Naive thymus-derived CD8-positive, alpha-beta T cell (primary cell): ENCODE results near the gene FAM25G. TPM values are rescaled to one million over a fixed set of nuclear protein-coding genes. Genes with fewer than 3 reads are reported as not detected.
"Not testable (repeated sequence)": the region's sequence is repeated elsewhere in the genome, so short reads cannot be mapped to it uniquely, and the experiment has no call there.

Experiments used
- ATAC-seq, 2 donors: fragments of 150-1000 bp; cut with Tn5 transposase in 1 of 2; sonication (Bioruptor Pico), chemical (Tn5 transposase) in 1 of 2; 1 replicate in 1 of 2; 2 replicates in 1 of 2; pipeline ENCODE4 v1.10.0; 2021; ENCODE audit warnings: mild to moderate bottlenecking in 2 of 2, moderate library complexity in 2 of 2
- POLR2A ChIA-PET: fragments of 350-600 bp; sonication (Branson Sonifier 250); formaldehyde crosslinking; loops from one replicate; lab custom pipeline; 2021; ENCODE audit warnings: antibody characterized with exemption; lab: Charles Lee
- DNase-seq, 10 donors: peaks; one replicate each; pipeline versions ENCODE4 v3.0.0 to v3.0.0-alpha.2; 2020 to 2022
- H3K27ac Mint-ChIP-seq, 10 donors: one replicate each; pipeline ENCODE4 v1.8.0; 2020 to 2022; ENCODE audit warnings: mild to moderate bottlenecking in 10 of 10, mixed read lengths in 10 of 10, moderate library complexity in 4 of 10, inconsistent platforms in 1 of 10
- H3K27me3 Mint-ChIP-seq, 5 donors: one replicate each; pipeline ENCODE4 v1.8.0; 2021 to 2022; ENCODE audit warnings: mixed read lengths in 5 of 5
- H3K36me3 Mint-ChIP-seq, 3 donors: one replicate each; pipeline ENCODE4 v1.8.0; 2020 to 2022; ENCODE audit warnings: mixed read lengths in 3 of 3, mild to moderate bottlenecking in 2 of 3, inconsistent platforms in 1 of 3
- H3K4me1 Mint-ChIP-seq, 4 donors: one replicate each; pipeline ENCODE4 v1.8.0; 2021 to 2022; ENCODE audit warnings: mixed read lengths in 4 of 4
- H3K4me3 Mint-ChIP-seq, 10 donors: one replicate each; pipeline ENCODE4 v1.8.0; 2020 to 2022; ENCODE audit warnings: mild to moderate bottlenecking in 10 of 10, mixed read lengths in 10 of 10, moderate library complexity in 6 of 10, inconsistent platforms in 1 of 10
- H3K9me3 Mint-ChIP-seq, 9 donors: one replicate each; pipeline ENCODE4 v1.8.0; 2020 to 2022; ENCODE audit warnings: mixed read lengths in 9 of 9, mild to moderate bottlenecking in 3 of 9, inconsistent platforms in 1 of 9, moderate library complexity in 1 of 9
- polyA plus RNA-seq, 3 donors: library from polyadenylated mRNA; unstranded; fragments of 300-500 nt; fragmentation: Illumina TruSeq; gene quantifications; one replicate each; pipeline ENCODE4 v1.2.3, GENCODE V29; 2021
- total RNA-seq, 8 experiments: library from RNA in 2 of 8; stranded (reverse) in 2 of 8; gene quantifications; one replicate each; pipeline ENCODE4 v1.2.3 and lab custom pipeline; 2021 to 2026

Gene FAM25G
- total and polyA plus RNA-seq, 5 experiments from 2014 or later: not detected

GRCh38 chr10:47477078-47477477 lies 14.4 kb downstream of the FAM25G start:
- ATAC-seq, H3K36me3 Mint-ChIP-seq, DNase-seq, H3K27me3 Mint-ChIP-seq, H3K4me1 Mint-ChIP-seq, H3K9me3 Mint-ChIP-seq, H3K27ac Mint-ChIP-seq, H3K4me3 Mint-ChIP-seq, POLR2A ChIA-PET: not testable (repeated sequence)

- H3K9me3 Mint-ChIP-seq, ATAC-seq, H3K4me1 Mint-ChIP-seq, H3K4me3 Mint-ChIP-seq, DNase-seq, H3K36me3 Mint-ChIP-seq, H3K27me3 Mint-ChIP-seq, POLR2A ChIA-PET, H3K27ac Mint-ChIP-seq: not testable (repeated sequence)
Observed at GRCh38 chr10:47475101-47475500, 16.4 kb downstream of the FAM25G start.

GRCh38 chr10:47473516-47473915 lies 18.0 kb downstream of the FAM25G start:
- POLR2A ChIA-PET, H3K4me1 Mint-ChIP-seq, ATAC-seq, H3K4me3 Mint-ChIP-seq, H3K27me3 Mint-ChIP-seq, H3K36me3 Mint-ChIP-seq, H3K9me3 Mint-ChIP-seq, H3K27ac Mint-ChIP-seq, DNase-seq: not testable (repeated sequence)

- H3K27ac Mint-ChIP-seq, H3K27me3 Mint-ChIP-seq, H3K36me3 Mint-ChIP-seq, H3K9me3 Mint-ChIP-seq, ATAC-seq, H3K4me3 Mint-ChIP-seq, DNase-seq, POLR2A ChIA-PET, H3K4me1 Mint-ChIP-seq: not testable (repeated sequence)
Observed at GRCh38 chr10:47472647-47473046, 18.9 kb downstream of the FAM25G start.

GRCh38 chr10:47472072-47472471 lies 19.4 kb downstream of the FAM25G start:
- H3K4me1 Mint-ChIP-seq, H3K27ac Mint-ChIP-seq, POLR2A ChIA-PET, H3K36me3 Mint-ChIP-seq, H3K4me3 Mint-ChIP-seq, ATAC-seq, H3K9me3 Mint-ChIP-seq, DNase-seq, H3K27me3 Mint-ChIP-seq: not testable (repeated sequence)

- H3K9me3 Mint-ChIP-seq, ATAC-seq, POLR2A ChIA-PET, H3K27ac Mint-ChIP-seq, H3K4me3 Mint-ChIP-seq, H3K27me3 Mint-ChIP-seq, H3K36me3 Mint-ChIP-seq, H3K4me1 Mint-ChIP-seq: not testable (repeated sequence)
- DNase-seq: peak in 1 of 10 donors; percentile 47
Observed at GRCh38 chr10:47468731-47469528, 22.6 kb downstream of the FAM25G start.

- ATAC-seq, H3K4me1 Mint-ChIP-seq, H3K27ac Mint-ChIP-seq, DNase-seq, H3K4me3 Mint-ChIP-seq, H3K27me3 Mint-ChIP-seq, POLR2A ChIA-PET, H3K9me3 Mint-ChIP-seq, H3K36me3 Mint-ChIP-seq: not testable (repeated sequence)
Observed at GRCh38 chr10:47467957-47468356, 23.5 kb downstream of the FAM25G start.

- ATAC-seq, H3K4me3 Mint-ChIP-seq, H3K4me1 Mint-ChIP-seq, H3K27ac Mint-ChIP-seq, H3K27me3 Mint-ChIP-seq, H3K9me3 Mint-ChIP-seq, POLR2A ChIA-PET, H3K36me3 Mint-ChIP-seq: not testable (repeated sequence)
- peak in 1 of 10 donors; percentile 2 for DNase-seq
Observed at GRCh38 chr10:47467458-47467857, 24.0 kb downstream of the FAM25G start.

GRCh38 chr10:47465216-47465917 lies 26.1 kb downstream of the FAM25G start:
- H3K27me3 Mint-ChIP-seq, H3K4me1 Mint-ChIP-seq, ATAC-seq, H3K4me3 Mint-ChIP-seq, H3K9me3 Mint-ChIP-seq, H3K36me3 Mint-ChIP-seq, POLR2A ChIA-PET: not testable (repeated sequence)
- H3K27ac Mint-ChIP-seq: peak overlapping the region in 1 of 10 donors; percentile 5
- DNase-seq: peak in 1 of 10 donors; percentile 4

GRCh38 chr10:47462577-47463358 lies 28.7 kb downstream of the FAM25G start:
- H3K4me3 Mint-ChIP-seq, H3K4me1 Mint-ChIP-seq, H3K27ac Mint-ChIP-seq, ATAC-seq, DNase-seq, H3K9me3 Mint-ChIP-seq, H3K27me3 Mint-ChIP-seq, H3K36me3 Mint-ChIP-seq, POLR2A ChIA-PET: not testable (repeated sequence)

- peak in 4 of 10 donors; percentile 14 to 58 (median 23) for DNase-seq
- H3K9me3 Mint-ChIP-seq, POLR2A ChIA-PET, H3K4me1 Mint-ChIP-seq, H3K36me3 Mint-ChIP-seq, H3K27ac Mint-ChIP-seq: not testable (repeated sequence)
- peak overlapping the region in 7 of 10 donors; percentile 18 to 63 (median 44) for H3K4me3 Mint-ChIP-seq
- H3K27me3 Mint-ChIP-seq: peaks cover 0 to 12% (median 0%) of the 10 kb centered on the region in 5 donors
- peak; percentile 86 to 90 for ATAC-seq
Observed at GRCh38 chr10:47461261-47461687, 30.2 kb downstream of the FAM25G start.

- peaks cover 0 to 23% (median 5%) of the 10 kb centered on the region in 5 donors for H3K27me3 Mint-ChIP-seq
- peaks cover 0 to 4% (median under 1%) of the 10 kb centered on the region in 4 donors for H3K4me1 Mint-ChIP-seq
- POLR2A ChIA-PET: no interaction called here
- H3K27ac Mint-ChIP-seq: no peak overlapping the region
- peak overlapping the region in 1 of 10 donors; percentile 5 for H3K4me3 Mint-ChIP-seq
- peak in 1 of 10 donors; percentile 16 for DNase-seq
- H3K9me3 Mint-ChIP-seq: no peaks in the 10 kb centered on the region
- H3K36me3 Mint-ChIP-seq: no peaks in the 10 kb centered on the region
- no peak for ATAC-seq
Observed at GRCh38 chr10:47458466-47459154, 32.9 kb downstream of the FAM25G start.
